Keratinocyte (primary cell): ENCODE data around the gene ABI3BP. TPM values are rescaled to one million over a fixed set of nuclear protein-coding genes. Genes with fewer than 3 reads are reported as not detected.

ENCODE experiments used
- DNase-seq: peaks from one replicate; pipeline ENCODE4 v3.0.0-alpha.2; 2011; ENCODE audit warnings: low read depth, missing footprints, low spot score
- FAIRE-seq: peaks from 2 replicates; lab custom pipeline; 2011; peaks lifted over from hg19 to GRCh38; lab: Jason Lieb, UNC
- H2AFZ ChIP-seq: 2 replicates; pipeline ENCODE4 v1.6.0; 2012; ENCODE audit warnings: low read length, control low read depth, inconsistent platforms; ENCODE audit not compliant: control insufficient read depth
- H3K27ac ChIP-seq: 2 replicates; pipeline ENCODE4 v1.5.1; 2011; ENCODE audit warnings: low read length; ENCODE audit not compliant: control insufficient read depth, insufficient read depth
- H3K27me3 ChIP-seq: 3 replicates; pipeline ENCODE4 v1.6.0; 2011; ENCODE audit warnings: low read length; ENCODE audit not compliant: control insufficient read depth, insufficient read depth; ENCODE audit errors: extremely low read depth
- H3K36me3 ChIP-seq, 2 experiments: 2 replicates in 1 of 2; 3 replicates in 1 of 2; pipeline ENCODE4 v1.5.1; 2011; ENCODE audit warnings: low read length in 2 of 2, mild to moderate bottlenecking in 1 of 2; ENCODE audit not compliant: control insufficient read depth in 2 of 2, insufficient read depth in 2 of 2; ENCODE audit errors: extremely low read depth in 1 of 2
- H3K4me1 ChIP-seq: 3 replicates; pipeline ENCODE4 v1.5.1; 2011; ENCODE audit warnings: low read length; ENCODE audit not compliant: control insufficient read depth, insufficient read depth; ENCODE audit errors: extremely low read depth
- H3K4me2 ChIP-seq: 3 replicates; pipeline ENCODE4 v1.6.0; 2011; ENCODE audit warnings: low read depth, low read length; ENCODE audit not compliant: control insufficient read depth, insufficient read depth; ENCODE audit errors: extremely low read depth
- H3K4me3 ChIP-seq, 3 experiments: fragments of 200-600 bp in 1 of 3; sonication (generic) in 1 of 3; 2 replicates in 2 of 3; 3 replicates in 1 of 3; pipeline ENCODE4 v1.5.1; 2011 to 2016; ENCODE audit warnings: low read length in 3 of 3, mild to moderate bottlenecking in 3 of 3, control low read depth in 2 of 3, inconsistent platforms in 1 of 3, low read depth in 1 of 3, mixed read lengths in 1 of 3, mixed run types in 1 of 3, moderate library complexity in 1 of 3; ENCODE audit not compliant: control insufficient read depth in 2 of 3, insufficient read depth in 2 of 3; ENCODE audit errors: extremely low read depth in 1 of 3
- H3K79me2 ChIP-seq: 2 replicates; pipeline ENCODE4 v1.6.0; 2012; ENCODE audit warnings: low read length; ENCODE audit not compliant: control insufficient read depth, insufficient read depth
- H3K9ac ChIP-seq: 3 replicates; pipeline ENCODE4 v1.6.0; 2011; ENCODE audit warnings: low read length; ENCODE audit not compliant: control insufficient read depth, insufficient read depth; ENCODE audit errors: extremely low read depth
- H3K9me1 ChIP-seq: 3 replicates; pipeline ENCODE4 v1.6.0; 2011; ENCODE audit warnings: low read length; ENCODE audit not compliant: control insufficient read depth, insufficient read depth; ENCODE audit errors: extremely low read depth
- H3K9me3 ChIP-seq: 2 replicates; pipeline ENCODE4 v1.5.1; 2012; ENCODE audit warnings: low read depth, low read length; ENCODE audit not compliant: control insufficient read depth
- H4K20me1 ChIP-seq: 3 replicates; pipeline ENCODE4 v1.6.0; 2011; ENCODE audit warnings: low read length; ENCODE audit not compliant: control insufficient read depth, insufficient read depth; ENCODE audit errors: extremely low read depth
- EZH2 ChIP-seq: IDR thresholded peaks from one replicate; pipeline ENCODE4 v1.6.1; 2012; ENCODE audit warnings: inconsistent platforms, mild to moderate bottlenecking, low read length, moderate library complexity
- dilution Hi-C: fragments of 300-500 bp; cut with MboI; formaldehyde crosslinking; loops from one replicate; pipeline ENCODE4 v1.7.0; 2020; ENCODE audit warnings: low sequenced_read_pairs; ENCODE audit not compliant: extremely low pct_ligation_motif_present
- polyA plus RNA-seq, 5 experiments: library from polyadenylated mRNA; depleted of rRNA in 3 of 5; stranded (reverse) in 3 of 5; stranded (forward) in 1 of 5; unstranded in 1 of 5; fragments of >200 nt; gene quantifications; 1 replicate in 1 of 5; 2 replicates in 3 of 5; 3 replicates in 1 of 5; pipeline versions ENCODE4 v1.2.1 to v1.2.3, GENCODE V29; 2011 to 2012; ENCODE audit warnings: missing spikeins in 2 of 5, low read depth in 1 of 5, low replicate concordance in 1 of 5
- TF ChIP-seq, protein P1 (sequence below), 3 experiments: IDR thresholded peaks in 1 of 3; conservative IDR thresholded peaks in 1 of 3; optimal IDR thresholded peaks in 1 of 3; 2 replicates in 2 of 3; 3 replicates in 1 of 3; pipeline versions ENCODE3 to v1.5.1; 2011; ENCODE audit warnings: low read length in 3 of 3, mild to moderate bottlenecking in 3 of 3, moderate library complexity in 2 of 3, control low read depth in 1 of 3, inconsistent platforms in 1 of 3; ENCODE audit not compliant: insufficient read depth in 2 of 3; ENCODE audit errors: extremely low read depth in 1 of 3

Gene ABI3BP
- polyA plus RNA-seq, 1 donor (not counting 4 experiments of a cell fraction or from before 2014, with no cell fraction given): 0.59 TPM

DNA sequence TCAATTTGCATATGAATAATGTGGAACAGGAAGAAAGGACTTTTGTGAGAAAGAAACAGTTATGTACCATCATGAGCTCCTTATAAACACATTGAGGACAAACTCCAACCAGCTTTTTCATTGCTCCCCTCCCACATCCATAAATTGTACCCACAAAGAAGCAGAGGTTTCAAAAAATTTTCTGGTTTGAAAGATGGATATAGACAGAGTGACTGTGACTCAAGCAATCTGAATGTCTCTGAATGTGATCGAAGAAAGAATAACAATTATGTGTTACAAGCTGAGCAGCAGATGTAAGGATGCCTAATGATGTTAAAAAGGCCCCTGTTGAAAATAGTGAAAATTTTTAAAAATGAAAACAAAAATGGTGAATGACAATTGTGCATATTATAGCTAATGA, 156.6 kb downstream of the ABI3BP start:
- no peaks in the 10 kb centered on the region for H3K9me3 ChIP-seq
- H3K4me1 ChIP-seq: no peaks in the 10 kb centered on the region
- H4K20me1 ChIP-seq: no peaks in the 10 kb centered on the region
- no peak overlapping the region for H3K4me3 ChIP-seq
- dilution Hi-C loops: no loop called here
- no peak overlapping the region for H3K4me2 ChIP-seq
- H3K9me1 ChIP-seq: no peaks in the 10 kb centered on the region
- no peak overlapping the region for H3K9ac ChIP-seq
- no peak for FAIRE-seq
- H3K36me3 ChIP-seq: no peaks in the 10 kb centered on the region
- no peaks in the 10 kb centered on the region for H3K79me2 ChIP-seq
- TF ChIP-seq, protein P1, sequence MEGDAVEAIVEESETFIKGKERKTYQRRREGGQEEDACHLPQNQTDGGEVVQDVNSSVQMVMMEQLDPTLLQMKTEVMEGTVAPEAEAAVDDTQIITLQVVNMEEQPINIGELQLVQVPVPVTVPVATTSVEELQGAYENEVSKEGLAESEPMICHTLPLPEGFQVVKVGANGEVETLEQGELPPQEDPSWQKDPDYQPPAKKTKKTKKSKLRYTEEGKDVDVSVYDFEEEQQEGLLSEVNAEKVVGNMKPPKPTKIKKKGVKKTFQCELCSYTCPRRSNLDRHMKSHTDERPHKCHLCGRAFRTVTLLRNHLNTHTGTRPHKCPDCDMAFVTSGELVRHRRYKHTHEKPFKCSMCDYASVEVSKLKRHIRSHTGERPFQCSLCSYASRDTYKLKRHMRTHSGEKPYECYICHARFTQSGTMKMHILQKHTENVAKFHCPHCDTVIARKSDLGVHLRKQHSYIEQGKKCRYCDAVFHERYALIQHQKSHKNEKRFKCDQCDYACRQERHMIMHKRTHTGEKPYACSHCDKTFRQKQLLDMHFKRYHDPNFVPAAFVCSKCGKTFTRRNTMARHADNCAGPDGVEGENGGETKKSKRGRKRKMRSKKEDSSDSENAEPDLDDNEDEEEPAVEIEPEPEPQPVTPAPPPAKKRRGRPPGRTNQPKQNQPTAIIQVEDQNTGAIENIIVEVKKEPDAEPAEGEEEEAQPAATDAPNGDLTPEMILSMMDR (optimal IDR thresholded peaks at IDR 0.05 in 1 of 3, IDR thresholded peaks at IDR 0.05 in 1 of 3, conservative IDR thresholded peaks at IDR 0.05 in 1 of 3; ENCODE audit: extremely low read depth in 1 of 3, insufficient read depth in 2 of 3, low read length in 3 of 3): no peak
- TF ChIP-seq EZH2: no peak
- no peak for DNase-seq
- H2AFZ ChIP-seq: no peak overlapping the region
- no peak overlapping the region for H3K27ac ChIP-seq
- no peaks in the 10 kb centered on the region for H3K27me3 ChIP-seq

GRCh38 chr3:100834332-100834731, 158.9 kb downstream of the ABI3BP start:
- no peak for DNase-seq
- Histone ChIP-seq H3K9ac (no peak overlapping the region), H3K79me2 (no peaks in the 10 kb centered on the region), H3K4me2 (no peak overlapping the region), H3K36me3 (no peaks in the 10 kb centered on the region), H4K20me1 (no peaks in the 10 kb centered on the region), H3K27ac (no peak overlapping the region), H3K9me3 (no peaks in the 10 kb centered on the region), H3K27me3 (no peaks in the 10 kb centered on the region), H3K4me1 (no peaks in the 10 kb centered on the region), H3K4me3 (no peak overlapping the region), H2AFZ (no peak overlapping the region), H3K9me1 (no peaks in the 10 kb centered on the region)
- TF ChIP-seq, protein P1 (optimal IDR thresholded peaks at IDR 0.05 in 1 of 3, IDR thresholded peaks at IDR 0.05 in 1 of 3, conservative IDR thresholded peaks at IDR 0.05 in 1 of 3; ENCODE audit: extremely low read depth in 1 of 3, insufficient read depth in 2 of 3, low read length in 3 of 3): no peak
- TF ChIP-seq EZH2: no peak
- dilution Hi-C loops: no loop called here
- FAIRE-seq: no peak
